GM21529 (cell line): Measurements from ENCODE around the gene SIX5.
"Not testable (repeated sequence)": the region's sequence is repeated elsewhere in the genome, so short reads cannot be mapped to it uniquely, and the experiment has no call there.

Experiments
- ATAC-seq: cut with Tn5 transposase; IDR thresholded peaks from one replicate; pipeline ENCODE4 v1.9.1; 2021; ENCODE audit not compliant: unreplicated experiment

SIX5 gene

DNA sequence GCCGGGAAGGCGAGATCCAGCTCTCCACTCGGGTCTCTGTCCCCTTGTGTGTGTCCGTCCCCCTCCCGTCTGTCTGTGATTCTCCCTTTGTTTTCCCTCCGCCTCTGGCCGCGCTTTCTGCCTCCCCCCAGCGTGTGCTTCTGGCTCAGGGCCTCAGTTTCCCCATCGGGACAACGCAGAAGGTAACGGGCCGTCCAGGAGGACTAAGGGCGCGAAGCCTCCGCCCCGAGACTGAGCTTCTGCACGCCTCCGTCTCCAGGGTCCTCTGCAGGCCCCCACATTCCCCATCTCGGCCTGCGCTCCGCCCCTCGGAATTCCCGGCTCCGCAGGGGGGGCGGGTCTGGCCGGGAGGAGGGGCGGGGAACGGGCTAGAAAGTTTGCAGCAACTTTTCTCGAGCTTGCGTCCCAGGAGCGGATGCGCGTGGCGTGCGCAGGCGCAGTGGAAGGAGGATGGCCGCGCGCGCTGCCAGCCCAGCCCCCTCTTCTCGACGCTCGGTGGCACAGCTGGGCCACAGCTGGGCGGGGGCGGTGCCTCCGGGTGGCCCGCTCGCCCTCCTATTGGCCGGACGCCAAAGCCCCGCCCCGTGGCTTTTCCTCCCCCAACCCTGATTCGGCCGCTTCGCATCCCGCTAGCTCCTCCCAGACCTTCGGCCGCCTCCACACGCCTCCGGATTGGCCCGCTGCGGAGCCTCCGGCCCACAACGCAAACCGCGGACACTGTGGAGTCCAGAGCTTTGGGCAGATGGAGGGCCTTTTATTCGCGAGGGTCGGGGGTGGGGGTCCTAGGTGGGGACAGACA lies at the start of gene SIX5:
Gene SIX5 (minus strand): TSS at position 269 of the 799 bp plus-strand sequence. CDS start 408 bp downstream, outside the sequence.
- ATAC-seq = peak; percentile 51

DNA sequence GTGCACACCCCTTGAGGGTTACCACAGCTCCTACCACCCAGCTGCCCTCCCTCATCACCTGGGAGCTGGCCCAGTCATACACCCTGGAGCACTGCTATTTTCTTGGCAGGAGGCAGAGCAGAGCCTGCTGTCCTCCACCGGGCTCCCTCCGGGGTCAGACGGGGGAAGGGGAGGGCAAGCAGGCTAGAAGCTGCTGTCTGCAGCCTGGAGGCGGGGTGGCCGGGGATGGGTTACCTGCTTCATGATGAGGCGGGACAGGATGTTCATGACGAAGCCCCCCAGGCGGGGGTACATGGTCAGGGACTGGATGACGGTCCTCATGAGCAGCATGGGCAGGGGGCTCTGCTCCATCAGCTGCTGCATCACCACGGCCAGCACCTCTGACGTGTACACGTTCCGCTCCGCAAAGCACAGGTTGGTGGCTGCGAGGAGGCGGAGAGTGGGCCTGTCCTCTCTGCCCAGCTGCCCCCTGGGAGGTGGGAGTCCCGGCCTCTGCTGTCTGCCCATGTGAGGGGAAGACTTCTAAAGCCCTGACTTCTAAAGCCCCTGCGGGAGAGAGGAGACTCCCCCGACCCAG lies 48.8 kb upstream of the SIX5 start:
- no peak for ATAC-seq

DNA sequence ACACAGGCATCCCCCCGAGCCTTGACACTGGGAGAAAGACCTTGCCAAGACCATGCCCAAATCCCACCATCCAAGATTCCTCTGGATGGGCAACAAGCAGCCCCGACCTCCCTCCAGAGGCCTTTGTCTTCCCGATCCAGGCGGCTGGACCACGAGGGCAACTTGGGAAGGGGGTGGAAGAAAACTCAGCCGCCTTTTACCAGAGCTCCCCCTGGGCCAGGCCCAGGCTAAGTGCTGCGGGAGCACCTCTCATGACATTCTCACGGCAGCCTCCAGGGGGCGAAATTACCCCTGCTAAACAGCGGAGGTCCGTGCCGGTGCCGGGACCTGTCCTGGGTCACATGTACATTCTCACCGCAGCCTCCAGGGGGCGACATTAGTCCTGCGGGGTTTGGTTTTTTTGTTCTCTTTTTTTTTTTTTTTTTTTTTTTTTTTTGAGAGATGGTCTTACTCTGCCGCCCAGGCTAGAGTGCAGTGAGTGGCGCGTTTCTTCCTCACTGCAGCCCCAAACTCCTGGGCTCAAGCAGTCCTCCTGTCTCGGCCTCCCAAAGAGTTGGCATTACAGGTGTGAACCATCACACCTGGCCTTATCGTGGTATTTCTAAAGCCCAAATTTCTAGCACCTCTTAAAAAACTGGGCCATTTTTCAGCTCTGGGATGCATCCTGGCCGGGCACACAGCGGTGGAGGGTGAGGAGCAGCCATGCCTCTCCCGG lies 48.1 kb upstream of the SIX5 start:
- peak; percentile 89 for ATAC-seq

DNA sequence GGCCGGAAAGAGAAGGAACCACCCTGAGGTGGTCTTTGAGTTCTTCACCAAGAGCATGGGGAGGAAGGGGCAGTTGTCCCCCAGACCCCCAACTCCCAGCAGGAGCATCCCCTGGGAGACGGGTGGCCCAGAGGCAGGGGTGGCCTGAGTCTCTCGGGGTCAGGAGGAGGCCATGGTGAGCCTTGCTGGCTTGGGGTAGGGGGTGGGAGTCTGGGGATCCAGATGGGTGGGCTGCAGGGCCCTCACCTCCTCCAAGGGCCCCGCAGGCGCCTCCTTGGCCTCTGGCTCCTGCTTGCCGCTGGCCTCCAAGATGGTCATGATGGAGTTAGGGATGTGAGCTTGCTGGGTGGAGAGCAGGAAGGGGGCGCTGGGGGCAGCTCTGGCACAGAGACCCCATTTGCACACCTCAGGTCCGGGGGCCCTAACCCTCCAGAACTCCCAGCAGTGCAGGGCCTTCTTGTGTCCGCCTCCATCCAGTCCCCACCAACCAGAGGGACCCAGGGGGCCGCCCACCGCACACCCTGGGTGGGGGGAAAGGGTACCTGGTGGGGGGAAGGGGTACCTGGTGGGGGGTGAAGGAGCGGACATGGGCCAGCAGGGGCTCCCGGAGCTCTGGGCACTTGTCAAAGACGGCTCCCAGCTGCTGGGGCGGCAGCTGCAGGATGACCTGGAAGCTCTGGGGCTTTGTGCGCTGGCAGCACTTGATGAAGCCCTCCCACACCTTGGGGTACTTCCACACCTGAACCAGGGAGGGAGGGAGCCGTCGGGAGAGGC lies 47.4 kb upstream of the SIX5 start:
- no peak for ATAC-seq

DNA sequence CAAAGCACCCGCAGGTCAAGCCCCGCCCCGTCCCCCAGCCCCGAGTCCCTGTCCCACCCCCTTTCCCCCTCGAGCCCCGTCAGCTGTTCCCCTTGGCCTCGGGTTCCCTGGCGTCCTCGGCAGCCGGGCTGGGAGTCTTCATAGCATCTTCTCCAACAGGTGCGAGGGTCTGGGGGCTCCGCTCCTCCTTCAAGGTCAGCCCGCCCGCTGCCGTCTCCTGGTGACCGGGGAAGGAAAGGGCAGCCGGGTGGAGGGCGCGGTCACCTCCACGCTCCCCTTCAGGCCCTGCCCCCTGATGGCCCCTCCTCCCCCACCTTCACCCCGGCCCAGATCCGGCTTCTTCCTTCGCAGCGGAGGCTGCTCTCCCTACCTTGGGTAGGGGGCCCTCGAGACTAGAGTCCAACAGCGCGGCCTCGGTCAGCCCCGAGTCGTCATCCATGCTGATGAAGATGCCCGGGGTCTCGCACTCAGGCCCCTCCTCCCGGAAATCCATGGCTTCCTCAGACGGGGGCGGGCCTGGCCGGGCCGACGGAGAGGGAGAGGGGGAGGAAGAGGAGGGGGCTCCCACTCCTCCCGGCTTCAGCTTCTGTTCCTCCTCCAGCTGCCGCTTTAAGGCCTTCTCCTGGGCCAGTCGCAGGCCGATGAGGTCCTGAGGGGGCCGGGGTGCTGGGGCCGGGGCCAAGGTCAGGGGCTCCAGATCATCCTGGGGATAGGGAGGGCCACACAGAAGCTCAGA lies 46.6 kb upstream of the SIX5 start:
- no peak for ATAC-seq

DNA sequence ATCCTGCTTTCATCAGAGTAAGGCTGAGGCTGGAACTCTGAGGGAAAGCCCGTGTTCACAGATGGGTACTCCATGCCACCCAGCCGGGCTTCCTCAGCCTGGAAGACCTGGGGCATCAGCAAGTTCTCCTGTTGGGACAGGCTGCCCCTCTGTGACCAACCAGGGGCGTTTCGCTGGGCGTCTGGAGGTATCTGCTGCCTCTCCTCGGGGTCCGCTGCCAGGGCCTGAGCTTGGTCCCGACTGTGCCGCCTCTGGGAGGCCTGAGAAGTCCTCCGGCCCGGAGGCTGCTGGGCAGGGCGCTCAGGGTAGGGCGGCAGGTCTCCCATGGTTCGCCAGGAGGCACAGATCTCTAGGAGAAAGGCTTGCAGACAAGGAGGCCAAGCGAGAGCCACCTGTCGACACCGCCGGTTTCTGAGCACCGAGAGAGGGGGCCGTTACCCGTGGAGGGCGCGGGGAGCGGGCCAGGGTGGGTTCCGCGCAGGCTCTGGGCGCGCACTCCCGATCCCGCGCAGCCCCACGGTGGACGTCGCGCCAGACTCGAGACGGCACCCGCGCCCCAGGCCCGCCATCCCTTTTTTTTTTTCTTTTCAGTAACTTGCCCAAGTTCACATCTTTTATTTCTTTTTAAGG lies 45.9 kb upstream of the SIX5 start, which contains the start of gene RSPH6A:
Gene RSPH6A (minus strand): TSS at position 458 of the 630 bp plus-strand sequence. CDS start 132 bp downstream, at position 326.
- ATAC-seq = no peak

DNA sequence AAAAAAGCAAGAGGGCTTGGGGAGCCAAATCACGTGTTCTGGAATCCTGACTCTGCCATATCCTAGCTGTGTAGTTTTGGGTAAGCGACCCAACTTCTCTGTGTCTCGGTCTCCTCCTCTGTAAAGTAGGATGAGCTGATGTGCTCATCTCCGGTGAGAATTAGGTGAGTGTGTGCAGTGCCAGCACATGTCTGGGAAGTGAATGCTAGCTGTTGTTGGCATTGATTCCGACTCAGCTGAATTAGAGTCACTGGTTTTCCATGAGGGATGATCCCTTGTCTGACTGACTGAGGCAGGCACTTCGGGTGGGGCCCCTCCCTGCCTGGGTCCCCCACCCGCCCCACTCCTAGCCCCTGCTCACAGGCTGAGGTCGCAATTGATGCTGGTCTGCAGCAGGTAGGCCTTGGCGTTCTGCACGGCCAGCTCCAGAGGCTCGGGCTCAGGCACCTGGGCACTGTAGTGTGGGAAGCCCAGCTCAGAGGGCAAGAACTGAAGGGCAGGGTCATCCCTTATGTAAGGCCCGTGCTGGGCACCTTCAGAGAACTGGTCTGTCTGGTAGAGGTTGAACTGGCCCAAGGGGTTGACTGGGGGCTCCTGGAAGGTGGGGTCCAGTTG lies 45.2 kb upstream of the SIX5 start:
- ATAC-seq = no peak

DNA sequence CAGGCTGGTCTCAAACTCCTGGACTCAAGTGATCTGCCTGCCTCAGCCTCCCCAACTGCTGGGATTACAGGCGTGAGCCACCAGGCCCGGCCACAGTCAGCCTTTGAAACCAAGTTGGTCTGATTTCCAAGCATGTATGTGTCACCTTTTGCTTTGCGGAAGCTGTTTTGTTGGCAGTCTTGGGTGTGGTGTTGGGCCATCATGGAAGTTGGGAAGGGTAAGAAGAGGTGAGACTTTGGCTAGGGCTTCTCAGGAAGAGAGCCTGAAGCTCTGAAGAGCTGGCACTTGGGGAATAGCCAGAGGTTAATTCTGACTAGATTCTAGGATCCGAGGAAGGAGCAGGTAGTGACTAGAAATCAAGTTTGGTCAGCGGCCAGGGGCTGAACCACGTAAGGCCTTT lies 43.2 kb upstream of the SIX5 start:
- ATAC-seq = no peak

DNA sequence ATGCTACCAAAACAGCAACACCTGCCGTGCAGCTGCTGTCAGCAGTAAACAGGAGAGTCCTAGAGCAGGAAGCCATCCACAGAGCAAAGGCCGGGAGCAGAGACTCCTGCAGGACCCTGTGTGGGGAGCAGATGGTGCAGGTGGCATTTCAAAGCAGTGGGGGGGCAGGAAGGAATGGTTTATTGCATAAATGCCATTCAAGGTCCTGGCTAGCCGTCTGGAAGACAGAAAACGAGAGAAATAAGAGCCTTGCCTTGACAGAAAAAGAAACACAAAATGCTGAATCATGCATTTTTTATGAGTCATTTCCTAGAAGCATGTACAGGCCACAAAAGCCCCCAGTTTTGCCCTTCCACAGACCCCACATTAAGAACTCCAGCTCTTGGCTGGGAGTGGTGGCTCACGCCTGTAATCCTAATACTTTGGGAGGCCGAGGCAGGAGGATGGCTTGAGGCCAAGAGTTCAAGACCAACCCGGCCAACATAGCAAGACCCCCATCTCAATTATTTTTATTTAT lies 40.6 kb upstream of the SIX5 start:
- no peak for ATAC-seq

DNA sequence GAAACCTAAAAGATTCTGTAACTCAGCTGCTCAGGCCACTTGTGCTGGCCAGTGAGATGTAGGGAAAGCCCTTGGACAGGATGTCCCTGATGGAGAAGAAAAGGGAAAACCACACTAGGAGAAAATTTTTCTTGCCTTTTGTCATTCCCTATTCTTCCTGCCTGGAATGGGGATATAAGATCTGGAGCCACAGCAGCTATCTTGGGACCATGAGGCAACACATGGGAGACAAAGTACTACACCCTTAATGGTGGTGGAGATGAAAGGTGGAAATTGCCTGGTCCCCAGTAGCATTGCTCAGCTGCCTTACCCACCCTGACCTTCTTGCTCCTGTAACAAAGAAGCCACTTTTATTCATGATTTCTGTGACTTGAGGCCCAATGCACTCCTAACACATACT lies 36.7 kb upstream of the SIX5 start:
- ATAC-seq = no peak

DNA sequence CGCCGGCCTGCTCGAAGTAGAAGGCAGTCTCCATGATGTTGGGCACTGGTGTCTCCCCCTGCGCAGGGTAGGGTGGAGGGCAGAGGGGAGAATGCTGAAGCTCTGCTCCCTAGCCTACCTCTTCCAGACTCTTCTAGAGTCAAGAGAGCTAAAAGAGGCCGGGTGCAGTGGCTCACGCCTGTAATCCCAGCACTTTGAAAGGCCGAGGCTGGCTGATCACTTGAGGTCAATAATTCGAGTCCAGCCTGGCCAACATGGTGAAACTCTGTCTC lies 35.8 kb upstream of the SIX5 start:
- ATAC-seq = no peak

DNA sequence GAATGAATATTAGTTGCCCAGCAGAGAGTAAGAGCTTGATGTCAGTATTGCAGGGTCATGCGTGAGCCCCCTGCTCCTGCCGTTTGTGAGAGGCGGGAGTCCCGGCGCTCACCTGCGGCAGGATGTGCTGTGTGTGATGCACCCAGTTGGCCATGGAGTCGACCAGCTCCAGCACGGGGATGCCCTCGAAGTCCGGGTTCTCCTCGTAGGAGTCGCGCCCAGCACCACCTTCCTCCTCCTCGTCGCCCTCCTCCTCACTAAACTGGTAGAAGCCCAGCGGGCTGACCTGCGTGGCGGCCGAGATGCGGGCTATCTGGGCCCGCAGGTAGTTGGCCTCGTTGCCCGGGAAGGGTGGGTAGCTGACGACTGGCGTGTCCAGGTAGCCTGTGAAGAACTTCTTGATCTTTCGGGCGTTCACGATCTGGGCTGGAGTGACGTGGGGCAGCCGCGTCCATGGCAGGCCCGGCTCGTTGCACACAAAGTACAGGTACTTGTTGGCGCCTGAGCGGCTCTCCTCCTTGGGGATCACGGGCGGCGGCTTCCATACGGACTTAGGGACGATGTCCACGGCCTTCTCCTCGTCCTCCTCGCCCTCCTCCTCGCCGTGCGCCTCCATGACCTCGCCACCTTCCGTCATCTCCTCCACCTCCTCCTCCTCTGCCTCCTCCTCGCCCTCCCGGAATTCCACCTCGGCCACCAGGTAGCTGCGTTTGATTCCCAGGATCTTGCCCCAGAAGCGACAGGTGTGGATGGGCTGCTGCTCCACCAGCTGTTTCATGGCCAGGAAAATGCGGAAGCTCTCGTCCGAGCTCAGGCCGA lies 35.3 kb upstream of the SIX5 start:
- no peak for ATAC-seq

DNA sequence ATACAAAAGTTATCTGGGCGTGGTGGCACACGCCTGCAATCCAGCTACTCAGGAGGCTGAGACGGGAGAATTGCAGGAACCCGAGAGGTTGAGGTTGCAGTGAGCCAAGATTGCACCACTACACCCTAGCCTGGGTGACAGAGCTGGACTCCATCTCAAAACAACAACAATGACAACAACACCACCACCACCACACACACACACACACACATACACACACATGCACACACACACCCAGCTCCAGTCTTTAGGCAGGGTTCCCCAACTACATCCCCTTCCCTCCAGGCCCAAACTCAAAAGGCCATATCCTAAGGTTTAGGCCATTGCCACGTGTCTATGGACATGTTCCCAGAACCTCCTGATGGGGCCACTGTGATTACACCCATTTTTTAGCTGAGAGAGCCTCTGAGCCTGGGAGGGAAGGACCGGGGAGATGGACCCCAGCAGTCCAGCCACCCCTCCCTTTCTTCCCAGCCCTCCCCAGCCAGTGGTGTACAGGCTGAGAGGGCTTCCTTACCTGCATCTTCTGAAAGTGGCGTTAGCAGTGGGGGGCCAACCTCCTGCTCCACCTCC lies 32.6 kb upstream of the SIX5 start:
- no peak for ATAC-seq

DNA sequence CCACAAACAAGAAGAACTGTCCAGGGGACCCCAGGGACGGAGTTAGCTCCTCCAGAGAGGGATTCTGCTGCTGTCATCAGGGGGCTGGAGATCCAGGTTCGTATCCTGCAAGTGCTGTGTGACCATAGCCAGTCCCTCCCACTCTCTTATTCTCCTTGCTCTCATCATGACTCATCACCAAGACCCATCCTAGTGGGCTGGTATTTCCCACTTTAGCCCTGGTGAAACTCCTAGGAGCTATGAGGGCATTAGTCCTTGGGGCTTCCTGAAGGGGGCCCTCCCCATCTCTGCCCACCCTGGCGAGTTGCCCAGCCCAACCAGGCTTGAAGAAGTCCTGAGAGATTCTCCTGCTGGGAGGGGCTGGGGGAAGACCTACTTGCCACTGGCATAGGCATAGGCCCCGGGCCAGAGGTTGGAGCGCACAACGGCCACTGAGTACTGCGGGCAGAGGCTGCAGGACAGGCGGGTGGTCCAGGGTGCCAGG lies 31.1 kb upstream of the SIX5 start:
- ATAC-seq = no peak

DNA sequence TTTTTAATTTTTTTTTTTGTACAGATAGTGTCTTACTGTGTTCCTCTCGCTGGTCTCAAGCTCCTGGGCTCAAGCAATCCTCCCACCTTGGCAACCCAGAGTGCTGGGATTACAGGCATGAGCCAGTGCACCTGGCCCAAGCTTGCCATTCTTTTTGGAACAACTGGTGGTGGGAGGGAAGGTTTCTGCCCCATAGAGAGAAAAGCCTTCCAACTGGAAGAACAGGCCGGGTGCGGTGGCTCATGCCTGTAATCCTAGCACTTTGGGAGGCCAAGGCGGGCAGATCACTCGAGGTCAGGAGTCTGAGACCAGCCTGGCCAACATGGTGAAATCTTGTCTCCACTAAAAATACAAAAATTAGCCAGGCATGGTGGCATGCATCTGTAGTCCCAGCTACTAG lies 30.5 kb upstream of the SIX5 start:
- ATAC-seq = not testable (repeated sequence)

DNA sequence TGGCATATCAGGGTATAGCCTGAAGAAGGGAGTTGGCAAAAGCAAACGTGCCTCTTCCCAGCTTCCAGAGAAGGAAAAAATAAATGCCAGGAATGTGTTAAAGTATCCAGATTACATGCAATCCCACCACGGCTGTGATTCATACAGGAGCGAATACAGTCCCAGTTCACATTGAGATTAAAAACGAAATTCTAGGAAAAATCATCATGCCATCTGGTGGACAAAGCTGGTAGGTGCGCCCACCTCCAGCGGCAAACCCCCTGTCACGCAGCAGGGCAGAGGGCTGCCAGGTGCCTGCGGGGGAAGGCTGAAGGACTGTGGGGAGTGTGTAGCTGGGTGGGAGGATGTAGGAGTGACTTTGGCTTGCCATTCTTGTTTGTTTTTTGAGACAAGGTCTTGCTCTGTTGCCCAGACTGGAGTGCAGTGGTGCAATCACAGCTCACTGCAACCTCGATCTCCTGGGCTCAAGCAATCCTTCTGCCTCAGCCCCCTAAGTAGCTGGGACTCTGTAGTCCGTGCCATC lies 30.0 kb upstream of the SIX5 start:
- no peak for ATAC-seq

DNA sequence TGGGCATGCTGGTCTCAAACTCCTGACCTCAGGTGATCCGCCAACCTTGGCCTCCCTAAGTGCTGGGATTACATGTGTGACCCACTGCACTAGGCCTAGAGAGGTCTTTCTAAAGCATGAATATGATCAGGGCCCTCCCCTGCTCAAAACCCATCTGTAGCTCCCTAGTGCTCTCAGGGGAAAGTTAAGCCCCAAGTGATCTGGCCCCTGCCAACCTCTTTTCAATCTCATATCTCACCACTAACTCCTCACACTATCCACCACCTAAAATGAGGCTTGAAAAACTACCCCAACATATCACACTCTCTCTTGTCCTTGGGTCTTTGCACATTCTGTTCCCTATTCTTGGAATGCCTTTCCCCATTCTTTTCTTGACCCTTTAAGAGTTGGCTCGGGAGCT lies 25.6 kb upstream of the SIX5 start:
- no peak for ATAC-seq

DNA sequence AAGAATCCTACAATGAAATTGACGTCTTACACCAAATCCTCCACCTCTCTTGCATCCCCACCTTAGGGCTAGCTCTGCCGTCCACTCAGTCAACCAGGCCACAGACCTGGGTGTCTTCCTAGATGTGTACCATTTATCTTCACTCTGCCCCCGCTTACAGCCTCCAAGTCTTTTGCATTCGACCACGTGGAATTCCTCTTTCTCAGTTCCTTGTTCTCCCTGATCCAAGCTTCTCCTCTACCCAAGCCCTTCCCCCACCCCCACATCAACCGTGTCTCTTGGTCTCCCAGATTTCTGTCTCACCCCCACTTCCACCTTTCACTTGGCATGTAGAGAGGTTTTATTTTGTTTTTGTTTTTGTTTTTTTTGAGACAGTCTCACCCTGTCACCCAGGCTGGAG lies 24.8 kb upstream of the SIX5 start:
- ATAC-seq = no peak
